ENCODE results near the gene GABRG2.

DNA sequence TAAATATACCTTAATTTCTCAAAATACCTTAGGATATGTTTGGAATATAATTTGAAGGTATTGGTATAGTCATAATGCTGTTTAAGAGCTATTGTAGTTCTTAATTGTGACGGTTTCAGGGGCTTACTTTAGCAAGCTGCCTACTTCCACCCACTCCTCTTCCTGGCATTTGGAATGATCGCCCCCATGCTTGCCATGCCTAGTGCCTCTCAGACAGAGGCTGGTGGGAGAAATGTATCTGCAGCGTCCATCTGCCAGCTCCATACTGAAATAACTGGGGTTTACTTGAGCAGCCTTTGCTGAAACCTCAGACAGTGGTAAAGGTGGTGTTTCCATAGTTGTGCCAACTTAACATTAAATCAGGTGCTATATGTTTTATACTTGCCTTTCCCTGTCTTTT lies 52.2 kb downstream of the GABRG2 start:
- TF ChIP-seq, protein P1, sequence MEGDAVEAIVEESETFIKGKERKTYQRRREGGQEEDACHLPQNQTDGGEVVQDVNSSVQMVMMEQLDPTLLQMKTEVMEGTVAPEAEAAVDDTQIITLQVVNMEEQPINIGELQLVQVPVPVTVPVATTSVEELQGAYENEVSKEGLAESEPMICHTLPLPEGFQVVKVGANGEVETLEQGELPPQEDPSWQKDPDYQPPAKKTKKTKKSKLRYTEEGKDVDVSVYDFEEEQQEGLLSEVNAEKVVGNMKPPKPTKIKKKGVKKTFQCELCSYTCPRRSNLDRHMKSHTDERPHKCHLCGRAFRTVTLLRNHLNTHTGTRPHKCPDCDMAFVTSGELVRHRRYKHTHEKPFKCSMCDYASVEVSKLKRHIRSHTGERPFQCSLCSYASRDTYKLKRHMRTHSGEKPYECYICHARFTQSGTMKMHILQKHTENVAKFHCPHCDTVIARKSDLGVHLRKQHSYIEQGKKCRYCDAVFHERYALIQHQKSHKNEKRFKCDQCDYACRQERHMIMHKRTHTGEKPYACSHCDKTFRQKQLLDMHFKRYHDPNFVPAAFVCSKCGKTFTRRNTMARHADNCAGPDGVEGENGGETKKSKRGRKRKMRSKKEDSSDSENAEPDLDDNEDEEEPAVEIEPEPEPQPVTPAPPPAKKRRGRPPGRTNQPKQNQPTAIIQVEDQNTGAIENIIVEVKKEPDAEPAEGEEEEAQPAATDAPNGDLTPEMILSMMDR (IDR thresholded peaks at IDR 0.05; ENCODE audit: insufficient read depth, low read length) = no peak
- TF ChIP-seq POLR2AphosphoS5 (IDR thresholded peaks at IDR 0.05; ENCODE audit: low read depth) = no peak
- TF ChIP-seq GABPA (IDR thresholded peaks at IDR 0.05; ENCODE audit: low read depth) = no peak

Data from HL-60 (cell line).